CD1c-positive myeloid dendritic cell (primary cell): ENCODE results near the gene SAMD8.
A peak's percentile ranks its signal among the peaks of the same experiment; 100 is the strongest.
"Not testable (repeated sequence)": the region's sequence is repeated elsewhere in the genome, so short reads cannot be mapped to it uniquely, and the experiment has no call there.

Source experiments
- DNase-seq: peaks from one replicate; pipeline ENCODE4 v3.0.0-alpha.2; 2016; ENCODE audit errors: extremely low spot score

Gene SAMD8

DNA sequence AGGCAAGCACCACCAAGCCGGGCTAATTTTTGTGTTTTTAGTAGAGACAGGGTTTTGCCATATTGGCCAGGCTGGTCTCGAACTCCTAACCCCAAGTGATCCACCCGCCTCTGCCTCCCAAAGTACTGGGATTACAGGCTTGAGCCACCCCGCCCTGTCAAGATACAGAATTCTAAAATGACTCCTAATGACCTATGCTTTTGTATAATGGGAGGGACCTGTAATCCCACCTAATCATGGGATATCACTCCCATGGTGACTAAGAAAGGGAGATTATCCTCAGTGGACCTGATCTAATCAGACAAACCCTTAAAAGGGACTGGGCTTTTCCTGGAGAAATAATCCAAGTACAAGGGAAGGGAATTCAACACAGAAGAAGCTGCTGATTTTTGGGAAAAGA, 28.8 kb downstream of the SAMD8 start:
- no peak for DNase-seq

DNA sequence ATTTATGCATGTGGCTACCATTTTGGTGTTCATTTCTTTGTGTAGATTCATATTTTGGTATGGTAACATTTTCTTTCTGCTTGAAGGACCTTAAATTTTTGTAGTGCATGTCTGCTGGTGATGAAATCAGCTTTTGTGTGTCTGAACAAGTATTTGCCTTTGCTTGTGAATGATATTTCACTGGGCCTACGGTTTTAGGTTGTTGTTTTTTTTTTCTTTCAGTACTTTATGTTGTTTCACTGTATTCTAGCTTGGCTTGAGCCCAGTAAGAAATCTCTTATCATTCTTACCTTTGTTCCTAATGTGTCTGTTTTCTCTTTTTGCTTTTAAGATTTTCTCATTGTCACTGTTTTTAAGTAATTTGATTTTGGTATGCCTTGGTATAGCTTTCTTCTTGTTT, 31.9 kb downstream of the SAMD8 start:
- DNase-seq: no peak

- no peak for DNase-seq
Observed at GRCh38 chr10:75145590-75145989, 34.1 kb downstream of the SAMD8 start.

GRCh38 chr10:75146780-75147179, 35.3 kb downstream of the SAMD8 start:
- no peak for DNase-seq

DNA sequence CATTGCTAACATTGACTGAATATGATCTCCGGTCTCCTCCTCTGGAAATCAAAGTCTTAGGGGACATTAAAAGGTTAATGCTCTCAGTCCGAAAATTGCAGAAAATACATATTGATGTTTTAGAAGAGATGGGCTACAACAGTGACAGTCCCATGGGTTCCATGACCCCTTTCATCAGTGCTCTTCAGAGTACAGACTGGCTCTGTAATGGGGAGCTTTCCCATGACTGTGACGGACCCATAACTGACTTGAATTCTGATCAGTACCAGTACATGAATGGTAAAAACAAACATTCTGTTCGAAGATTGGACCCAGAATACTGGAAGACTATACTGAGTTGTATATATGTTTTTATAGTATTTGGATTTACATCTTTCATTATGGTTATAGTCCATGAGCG, 39.2 kb downstream of the SAMD8 start:
- no peak for DNase-seq

DNA sequence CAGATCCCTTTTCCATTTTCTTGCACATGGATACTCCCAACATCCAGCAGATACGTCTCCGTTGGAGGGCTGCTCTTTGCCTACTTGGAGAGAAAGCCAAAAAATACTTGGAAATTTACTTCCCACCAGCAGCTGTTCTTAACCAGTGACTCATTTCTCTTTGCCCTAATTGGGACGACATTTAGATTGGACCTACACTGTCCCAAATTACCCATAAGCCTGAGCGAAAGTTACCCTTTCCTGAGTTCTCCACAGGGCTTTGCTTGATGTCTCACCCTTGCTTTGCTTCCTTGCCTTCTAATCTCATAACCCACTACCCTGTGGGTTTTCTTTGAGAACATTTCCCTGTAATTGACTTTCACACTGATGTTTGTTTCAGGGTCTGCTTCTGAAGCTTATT, 48.1 kb downstream of the SAMD8 start:
- no peak for DNase-seq

DNA sequence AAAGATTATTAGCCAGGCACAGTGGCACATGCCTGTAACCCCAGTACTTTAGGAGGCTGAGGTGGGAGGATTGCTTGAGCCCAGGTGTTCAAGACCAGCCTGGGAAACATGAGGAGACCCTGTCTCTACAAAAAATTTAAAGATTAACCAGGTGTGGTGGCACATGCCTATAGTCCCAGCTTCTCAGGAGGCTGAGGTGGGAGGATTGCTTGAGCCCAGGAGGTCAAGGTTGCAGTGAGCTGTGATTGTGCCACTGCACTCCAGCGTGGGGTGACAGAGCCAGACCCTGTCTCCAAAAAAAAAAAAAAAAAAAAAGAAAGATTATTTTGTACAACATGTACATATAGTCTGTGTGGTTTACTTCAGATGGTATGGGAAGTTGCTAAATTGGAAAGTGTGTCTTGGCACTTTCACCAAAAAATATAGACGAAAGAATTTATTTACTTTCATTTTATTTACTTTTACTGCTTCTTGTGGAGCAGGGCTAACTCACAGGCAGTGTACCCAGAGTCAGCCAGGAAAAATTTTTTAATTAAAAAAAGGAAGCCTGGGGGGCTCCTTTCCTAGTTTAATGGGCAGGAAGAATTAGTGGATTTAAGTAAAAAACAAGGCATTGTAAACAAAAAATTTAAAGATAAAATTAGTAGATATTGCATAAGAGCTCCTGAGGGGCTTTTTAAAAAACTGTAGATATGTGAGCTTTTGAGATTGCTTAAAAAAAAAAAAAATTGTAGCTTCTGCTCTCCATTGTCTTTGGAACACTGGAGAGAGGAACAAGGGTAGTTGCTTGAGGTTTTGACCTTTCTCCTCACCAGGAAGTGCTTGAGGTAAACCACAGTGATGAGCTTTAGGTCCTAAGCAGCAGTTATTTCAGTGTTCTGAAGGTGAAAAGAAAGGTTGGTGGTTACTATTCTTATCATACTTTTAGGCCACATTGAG, 54.5 kb downstream of the SAMD8 start:
- DNase-seq: peak; percentile 16

DNA sequence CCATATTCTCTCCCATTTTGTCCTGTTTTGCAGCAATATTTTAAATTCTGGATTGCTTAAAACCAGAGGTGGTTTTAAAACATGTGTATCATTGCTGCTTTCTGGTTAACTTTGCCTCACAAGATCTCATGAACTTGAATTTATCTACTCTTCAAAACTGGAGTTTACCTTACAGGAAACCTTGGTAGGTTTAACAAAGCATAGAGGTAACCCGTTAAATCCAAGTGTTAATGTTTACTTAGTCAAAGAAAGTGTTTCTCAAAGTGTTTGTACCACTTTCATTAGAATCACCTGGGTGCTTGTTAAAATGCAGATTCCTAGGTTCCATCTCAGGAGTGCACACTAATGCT, 55.1 kb downstream of the SAMD8 start:
- no peak for DNase-seq

DNA sequence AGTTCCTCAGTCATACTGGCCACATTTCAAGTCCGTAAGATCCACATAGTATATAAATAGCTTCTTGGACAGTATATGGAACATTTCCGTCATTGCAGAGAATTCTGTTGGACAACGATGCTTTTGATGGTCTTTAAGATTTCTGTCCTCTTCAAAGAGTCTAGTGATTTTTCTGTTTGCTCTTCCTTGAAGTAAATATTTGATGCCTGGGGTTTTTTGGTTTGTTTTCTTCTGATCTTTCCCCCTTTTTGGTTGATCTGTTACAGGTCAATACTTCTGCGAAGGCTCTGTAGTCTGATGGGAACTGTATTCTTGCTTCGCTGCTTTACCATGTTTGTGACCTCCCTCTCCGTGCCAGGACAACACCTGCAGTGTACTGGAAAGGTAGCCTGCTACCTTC, 56.8 kb downstream of the SAMD8 start:
- DNase-seq: no peak

DNA sequence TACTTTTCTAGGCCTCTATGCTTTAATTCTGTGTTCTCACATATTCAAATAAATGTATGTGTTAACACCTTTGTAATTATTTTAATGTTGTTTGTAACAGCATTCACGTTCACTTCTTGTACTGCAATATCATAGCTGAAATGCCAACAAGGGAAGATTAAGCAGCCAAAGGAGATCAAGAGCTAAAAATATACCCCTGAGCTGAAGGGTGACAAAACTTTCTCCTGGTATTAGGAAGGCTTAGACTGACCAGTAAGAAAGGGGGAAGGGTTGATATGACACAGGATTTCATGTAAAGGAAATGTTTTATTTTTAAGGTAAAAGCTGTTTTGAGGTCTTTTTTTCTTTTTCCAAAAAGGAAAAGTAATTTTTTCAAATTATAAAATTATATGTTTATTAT, 58.8 kb downstream of the SAMD8 start:
- DNase-seq: no peak

- no peak for DNase-seq
Observed at GRCh38 chr10:75175046-75175445, 63.6 kb downstream of the SAMD8 start.

GRCh38 chr10:75176046-75176445, 64.6 kb downstream of the SAMD8 start:
- DNase-seq: no peak

DNA sequence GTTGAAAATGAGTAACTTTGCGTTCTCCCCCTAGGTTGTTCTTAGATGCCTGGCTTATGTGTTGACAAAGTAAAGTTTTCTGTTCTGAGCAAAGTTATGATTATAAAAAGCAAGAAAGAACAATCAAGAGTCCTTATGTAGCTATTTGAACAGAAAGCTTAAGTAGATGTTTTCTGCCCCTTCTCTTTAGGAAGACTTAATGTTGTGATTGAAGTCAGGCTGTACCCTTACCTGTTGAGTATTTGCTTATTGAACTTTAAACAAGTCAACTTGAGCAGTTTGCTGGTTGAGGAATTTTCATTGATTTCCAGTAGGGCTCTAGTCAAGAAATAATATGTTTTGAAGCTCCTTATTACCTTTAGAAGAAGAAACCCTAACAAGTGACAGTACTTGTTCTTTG, 65.3 kb downstream of the SAMD8 start:
- DNase-seq: no peak

GRCh38 chr10:75179657-75180177, 68.3 kb downstream of the SAMD8 start:
- DNase-seq: no peak

DNA sequence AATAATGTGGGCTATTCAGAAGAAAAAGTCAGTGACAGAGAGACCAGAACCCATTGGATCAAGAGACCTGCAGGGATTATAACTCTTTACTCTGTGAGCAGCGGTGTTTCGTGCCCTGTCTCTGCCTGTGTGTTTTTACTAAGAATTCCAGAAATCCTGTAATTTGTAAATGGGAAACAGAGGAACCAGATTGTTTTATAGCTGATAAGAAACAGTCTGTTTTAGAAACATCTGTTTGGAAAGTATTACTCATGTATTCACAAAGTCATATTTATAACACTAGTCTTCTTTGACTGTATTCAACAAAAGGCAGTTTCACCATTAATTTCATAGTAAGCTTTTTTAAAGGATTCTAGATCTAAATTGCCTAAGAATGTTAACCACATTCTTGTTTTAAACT, 69.1 kb downstream of the SAMD8 start:
- no peak for DNase-seq

DNA sequence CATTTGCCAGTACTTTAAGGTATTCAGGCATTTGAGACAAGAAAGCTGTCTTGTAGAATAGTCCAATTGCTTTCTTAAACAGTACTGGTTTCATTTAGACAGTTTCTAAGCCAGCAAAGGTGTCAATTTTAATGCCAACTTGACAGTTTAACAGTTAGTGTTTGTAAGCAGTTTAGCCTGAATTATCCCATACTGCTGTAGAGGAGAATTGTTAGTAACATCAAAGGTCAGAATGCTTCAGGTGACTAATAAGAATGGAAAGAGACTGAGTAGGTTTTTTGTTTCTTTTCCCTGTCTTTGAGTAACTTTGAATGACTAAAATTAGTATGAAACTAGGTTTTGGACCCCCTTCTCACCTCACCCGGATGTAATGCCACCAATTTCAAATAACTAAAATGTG, 69.6 kb downstream of the SAMD8 start:
- no peak for DNase-seq

GRCh38 chr10:75186310-75186709, 74.9 kb downstream of the SAMD8 start:
- no peak for DNase-seq

DNA sequence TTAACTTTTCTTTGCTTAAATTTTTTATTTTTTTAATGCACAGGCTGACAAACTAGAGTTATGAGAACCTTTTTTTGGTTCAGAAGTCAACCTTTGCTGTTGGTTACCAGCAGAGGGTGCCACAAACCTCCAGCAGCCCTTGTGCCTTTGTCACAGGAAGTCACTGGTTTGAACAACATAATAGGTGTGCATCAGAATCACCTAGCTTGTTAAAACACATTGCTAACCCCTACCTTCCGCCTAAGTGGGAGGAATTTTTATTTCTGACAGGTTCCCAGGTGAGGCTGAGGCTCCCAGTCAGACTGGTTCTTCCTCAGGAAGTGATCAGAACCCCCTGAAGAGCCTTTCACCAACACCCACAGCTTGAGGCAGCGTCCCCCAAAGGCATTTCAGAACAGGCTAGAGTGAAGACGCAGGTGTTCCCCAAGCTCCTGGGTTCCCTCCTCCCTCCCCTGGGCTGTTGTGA, 76.5 kb downstream of the SAMD8 start:
- peak; percentile 71 for DNase-seq

- DNase-seq: not testable (repeated sequence)
Observed at GRCh38 chr10:75188522-75188921, 77.1 kb downstream of the SAMD8 start.

DNA sequence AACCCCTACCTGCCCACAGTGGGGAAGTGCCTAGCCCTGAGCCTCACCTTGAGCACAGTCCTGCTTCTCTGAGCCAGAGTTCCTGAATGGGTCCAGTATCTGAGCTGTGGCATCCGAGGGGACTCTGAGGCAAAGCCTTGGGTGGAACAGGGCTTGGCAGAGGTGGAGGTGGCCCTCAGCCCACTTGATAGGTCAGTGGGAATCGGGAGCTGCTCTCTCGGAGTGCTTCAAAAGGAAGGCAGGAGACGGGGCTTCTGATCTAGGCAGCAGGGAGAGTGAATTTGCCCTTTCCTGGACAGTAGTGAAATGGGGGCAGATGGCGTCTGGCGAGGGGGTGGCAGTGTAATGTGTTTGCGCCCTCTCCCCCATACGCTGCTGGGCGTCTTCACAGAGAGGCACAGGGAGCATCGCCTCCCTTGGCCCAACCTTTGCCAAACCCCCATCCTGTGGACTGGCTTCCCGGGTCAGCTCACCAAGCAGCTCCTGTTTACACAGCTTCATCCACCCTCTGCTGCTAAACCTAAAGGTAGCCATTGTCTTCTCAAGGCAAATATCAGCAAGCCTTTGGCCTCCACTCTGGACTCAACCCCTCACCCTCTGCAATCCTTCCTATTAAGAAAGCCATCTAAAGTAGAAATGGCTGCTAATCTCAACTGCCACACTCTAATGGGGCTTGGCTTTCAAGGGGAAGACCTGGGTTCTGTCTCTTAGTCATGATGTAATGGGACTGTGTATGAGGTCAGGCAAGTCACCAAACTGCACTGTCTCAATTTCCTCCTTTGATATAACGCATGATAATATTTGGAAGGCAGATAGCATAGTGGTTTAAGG, 78.0 kb downstream of the SAMD8 start:
- no peak for DNase-seq

- peak; percentile 72 for DNase-seq
Observed at GRCh38 chr10:75191821-75192568, 80.5 kb downstream of the SAMD8 start.

DNA sequence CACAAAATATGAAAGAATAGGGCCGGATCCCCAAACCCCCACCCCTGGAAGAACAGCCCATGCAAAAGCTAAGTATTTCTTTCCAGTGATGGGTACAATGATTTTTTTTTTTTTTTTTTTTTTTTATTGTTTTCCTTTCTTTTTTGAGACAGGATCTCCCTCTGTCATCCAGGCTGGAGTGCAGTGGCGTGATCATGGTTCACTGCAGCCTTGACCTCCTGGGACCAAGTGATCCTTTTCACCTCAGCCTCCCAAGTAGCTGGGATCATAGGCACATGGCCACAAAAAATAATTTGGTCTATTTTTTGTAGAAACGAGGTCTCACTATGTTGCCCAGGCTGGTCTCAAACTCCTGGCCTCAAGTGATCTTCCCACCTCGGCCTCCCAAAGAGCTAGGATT, 83.2 kb downstream of the SAMD8 start:
- DNase-seq: not testable (repeated sequence)
